ENCODE results near the gene TMEM63A.

- no peak for TF ChIP-seq POLR2A (IDR thresholded peaks at IDR 0.05; ENCODE audit: low read depth, low read length)
- TF ChIP-seq MAX (IDR thresholded peaks at IDR 0.05; ENCODE audit: insufficient read depth, insufficient read length): no peak
- no peak for TF ChIP-seq JUN (IDR thresholded peaks at IDR 0.05; ENCODE audit: borderline replicate concordance, insufficient read depth, insufficient read length, low read depth)
Measured at GRCh38 chr1:225908773-225909172, 26.6 kb upstream of the TMEM63A start.

Measured in endothelial cell of umbilical vein (primary cell).